Measurements from ENCODE around the gene SHOC2.

DNA sequence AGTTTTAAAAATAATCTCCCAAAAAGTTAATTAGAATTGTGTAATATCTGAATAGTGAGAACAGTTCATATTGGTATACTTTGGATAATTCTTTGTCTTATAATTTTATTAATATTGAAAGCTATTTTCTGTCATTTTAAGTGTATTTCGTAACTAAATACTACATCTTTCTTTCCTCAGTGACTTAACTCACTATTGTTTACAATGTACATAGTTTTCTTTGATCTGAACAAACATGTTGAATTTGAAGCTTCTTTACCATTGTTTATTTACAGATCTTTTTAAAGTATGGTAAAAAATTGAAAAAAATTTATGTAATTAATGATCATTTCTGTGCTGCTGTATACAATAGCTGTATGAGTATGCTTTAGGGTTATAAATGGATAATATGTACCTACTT lies 42.6 kb upstream of the SHOC2 start:
- TF ChIP-seq, protein P1, sequence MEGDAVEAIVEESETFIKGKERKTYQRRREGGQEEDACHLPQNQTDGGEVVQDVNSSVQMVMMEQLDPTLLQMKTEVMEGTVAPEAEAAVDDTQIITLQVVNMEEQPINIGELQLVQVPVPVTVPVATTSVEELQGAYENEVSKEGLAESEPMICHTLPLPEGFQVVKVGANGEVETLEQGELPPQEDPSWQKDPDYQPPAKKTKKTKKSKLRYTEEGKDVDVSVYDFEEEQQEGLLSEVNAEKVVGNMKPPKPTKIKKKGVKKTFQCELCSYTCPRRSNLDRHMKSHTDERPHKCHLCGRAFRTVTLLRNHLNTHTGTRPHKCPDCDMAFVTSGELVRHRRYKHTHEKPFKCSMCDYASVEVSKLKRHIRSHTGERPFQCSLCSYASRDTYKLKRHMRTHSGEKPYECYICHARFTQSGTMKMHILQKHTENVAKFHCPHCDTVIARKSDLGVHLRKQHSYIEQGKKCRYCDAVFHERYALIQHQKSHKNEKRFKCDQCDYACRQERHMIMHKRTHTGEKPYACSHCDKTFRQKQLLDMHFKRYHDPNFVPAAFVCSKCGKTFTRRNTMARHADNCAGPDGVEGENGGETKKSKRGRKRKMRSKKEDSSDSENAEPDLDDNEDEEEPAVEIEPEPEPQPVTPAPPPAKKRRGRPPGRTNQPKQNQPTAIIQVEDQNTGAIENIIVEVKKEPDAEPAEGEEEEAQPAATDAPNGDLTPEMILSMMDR (IDR thresholded peaks at IDR 0.05; ENCODE audit: low read depth, low read length, poor library complexity, severe bottlenecking): no peak
- no peak for TF ChIP-seq EZH2phosphoT487 (IDR thresholded peaks at IDR 0.05; ENCODE audit: borderline replicate concordance, low read length)
